ENCODE measurements around the gene GPC3. TPM values are rescaled to one million over a fixed set of nuclear protein-coding genes. Genes with fewer than 3 reads are reported as not detected.
"Not testable (repeated sequence)": the region's sequence is repeated elsewhere in the genome, so short reads cannot be mapped to it uniquely, and the experiment has no call there.

The GPC3 gene
- total and polyA plus RNA-seq, 5 donors from 2014 or later: 0.34 to 0.93 (median 0.44) TPM; not detected in 2

GRCh38 chrX:133888984-133889383, 96.4 kb downstream of the GPC3 start:
- Mint-ChIP-seq H3K27ac (no peak overlapping the region), H3K36me3 (no peaks in the 10 kb centered on the region), H3K9me3 (peaks cover 0 to 4% (median 0%) of the 10 kb centered on the region in 7 donors), H3K27me3 (no peaks in the 10 kb centered on the region), H3K4me1 (peaks cover 0 to 2% (median 0%) of the 10 kb centered on the region in 4 donors), H3K4me3 (no peak overlapping the region)
- no peaks in the 10 kb centered on the region for H3K36me3 ChIP-seq (ENCODE audit: control insufficient read depth, insufficient read depth, low read length)
- no peak overlapping the region for H3K4me3 ChIP-seq (ENCODE audit: low read depth, low read length)
- ATAC-seq (ENCODE audit: low read depth in 2 of 2) (no peak), DNase-seq (no peak)
- no peaks in the 10 kb centered on the region for H3K4me1 ChIP-seq (ENCODE audit: control insufficient read depth, insufficient read depth, low read length, poor library complexity, severe bottlenecking)
- H3K27ac ChIP-seq (ENCODE audit: insufficient read depth, low read length, poor library complexity, severe bottlenecking): no peak overlapping the region
- H3K27me3 ChIP-seq (ENCODE audit: control insufficient read depth, insufficient read depth, low read length): no peaks in the 10 kb centered on the region
- H3K9me3 ChIP-seq (ENCODE audit: control insufficient read depth in 2 of 2, low read length in 2 of 2): no peaks in the 10 kb centered on the region

- H3K27ac ChIP-seq (ENCODE audit: insufficient read depth, low read length, poor library complexity, severe bottlenecking); H3K27me3 Mint-ChIP-seq; DNase-seq; H3K4me3 ChIP-seq (ENCODE audit: low read depth, low read length); H3K36me3 ChIP-seq (ENCODE audit: control insufficient read depth, insufficient read depth, low read length); H3K27ac Mint-ChIP-seq; H3K9me3 Mint-ChIP-seq; H3K27me3 ChIP-seq (ENCODE audit: control insufficient read depth, insufficient read depth, low read length); H3K4me1 ChIP-seq (ENCODE audit: control insufficient read depth, insufficient read depth, low read length, poor library complexity, severe bottlenecking); ATAC-seq (ENCODE audit: low read depth in 2 of 2); H3K4me1 Mint-ChIP-seq; H3K36me3 Mint-ChIP-seq; H3K9me3 ChIP-seq (ENCODE audit: control insufficient read depth in 2 of 2, low read length in 2 of 2); H3K4me3 Mint-ChIP-seq: not testable (repeated sequence)
These were observed 97.3 kb downstream of the GPC3 start for GRCh38 chrX:133888084-133888483.

GRCh38 chrX:133884430-133885394, 100.7 kb downstream of the GPC3 start:
- H3K4me3 Mint-ChIP-seq: no peak overlapping the region
- H3K27ac Mint-ChIP-seq: no peak overlapping the region
- H3K27me3 ChIP-seq (ENCODE audit: control insufficient read depth, insufficient read depth, low read length): no peaks in the 10 kb centered on the region
- H3K36me3 Mint-ChIP-seq: no peaks in the 10 kb centered on the region
- no peak for DNase-seq
- H3K36me3 ChIP-seq (ENCODE audit: control insufficient read depth, insufficient read depth, low read length): no peaks in the 10 kb centered on the region
- no peak overlapping the region for H3K27ac ChIP-seq (ENCODE audit: insufficient read depth, low read length, poor library complexity, severe bottlenecking)
- H3K4me1 Mint-ChIP-seq: no peaks in the 10 kb centered on the region
- no peaks in the 10 kb centered on the region for H3K4me1 ChIP-seq (ENCODE audit: control insufficient read depth, insufficient read depth, low read length, poor library complexity, severe bottlenecking)
- no peak for ATAC-seq (ENCODE audit: low read depth in 2 of 2)
- H3K4me3 ChIP-seq (ENCODE audit: low read depth, low read length): no peak overlapping the region
- peaks cover 0 to 1% (median 0%) of the 10 kb centered on the region in 7 donors for H3K9me3 Mint-ChIP-seq
- H3K9me3 ChIP-seq (ENCODE audit: control insufficient read depth in 2 of 2, low read length in 2 of 2): no peaks in the 10 kb centered on the region
- no peaks in the 10 kb centered on the region for H3K27me3 Mint-ChIP-seq

- no peak overlapping the region for H3K27ac ChIP-seq (ENCODE audit: insufficient read depth, low read length, poor library complexity, severe bottlenecking)
- no peaks in the 10 kb centered on the region for H3K27me3 ChIP-seq (ENCODE audit: control insufficient read depth, insufficient read depth, low read length)
- no peaks in the 10 kb centered on the region for H3K36me3 ChIP-seq (ENCODE audit: control insufficient read depth, insufficient read depth, low read length)
- ATAC-seq (ENCODE audit: low read depth in 2 of 2) (no peak), DNase-seq (no peak)
- no peaks in the 10 kb centered on the region for H3K27me3 Mint-ChIP-seq
- H3K4me1 ChIP-seq (ENCODE audit: control insufficient read depth, insufficient read depth, low read length, poor library complexity, severe bottlenecking): no peaks in the 10 kb centered on the region
- no peak overlapping the region for H3K4me3 Mint-ChIP-seq
- H3K36me3 Mint-ChIP-seq: no peaks in the 10 kb centered on the region
- no peaks in the 10 kb centered on the region for H3K4me1 Mint-ChIP-seq
- no peak overlapping the region for H3K27ac Mint-ChIP-seq
- H3K9me3 Mint-ChIP-seq: peaks cover 0 to 1% (median 0%) of the 10 kb centered on the region in 7 donors
- H3K4me3 ChIP-seq (ENCODE audit: low read depth, low read length): no peak overlapping the region
- H3K9me3 ChIP-seq (ENCODE audit: control insufficient read depth in 2 of 2, low read length in 2 of 2): no peaks in the 10 kb centered on the region
These were observed 103.5 kb downstream of the GPC3 start for GRCh38 chrX:133881893-133882292.

- H3K36me3 Mint-ChIP-seq: no peaks in the 10 kb centered on the region
These were observed 104.4 kb downstream of the GPC3 start for GRCh38 chrX:133881007-133881406.

GRCh38 chrX:133880032-133880443, 105.4 kb downstream of the GPC3 start:
- Mint-ChIP-seq H3K36me3 (no peaks in the 10 kb centered on the region), H3K27me3 (no peaks in the 10 kb centered on the region), H3K4me3 (no peak overlapping the region), H3K27ac (no peak overlapping the region), H3K4me1 (no peaks in the 10 kb centered on the region), H3K9me3 (no peaks in the 10 kb centered on the region)
- Histone ChIP-seq H3K4me1 (ENCODE audit: control insufficient read depth, insufficient read depth, low read length, poor library complexity, severe bottlenecking) (no peaks in the 10 kb centered on the region), H3K27ac (ENCODE audit: insufficient read depth, low read length, poor library complexity, severe bottlenecking) (no peak overlapping the region), H3K27me3 (ENCODE audit: control insufficient read depth, insufficient read depth, low read length) (no peaks in the 10 kb centered on the region), H3K9me3 (ENCODE audit: control insufficient read depth in 2 of 2, low read length in 2 of 2) (no peaks in the 10 kb centered on the region), H3K4me3 (ENCODE audit: low read depth, low read length) (no peak overlapping the region), H3K36me3 (ENCODE audit: control insufficient read depth, insufficient read depth, low read length) (no peaks in the 10 kb centered on the region)
- DNase-seq: no peak
- ATAC-seq (ENCODE audit: low read depth in 2 of 2): no peak

More at GRCh38 chrX:133881007-133881406, 104.4 kb downstream of the GPC3 start:
- H3K27ac ChIP-seq (ENCODE audit: insufficient read depth, low read length, poor library complexity, severe bottlenecking): no peak overlapping the region
- H3K4me3 ChIP-seq (ENCODE audit: low read depth, low read length): no peak overlapping the region
- DNase-seq: no peak
- Mint-ChIP-seq H3K4me3 (no peak overlapping the region), H3K27me3 (no peaks in the 10 kb centered on the region), H3K27ac (no peak overlapping the region), H3K9me3 (no peaks in the 10 kb centered on the region), H3K4me1 (no peaks in the 10 kb centered on the region)
- H3K27me3 ChIP-seq (ENCODE audit: control insufficient read depth, insufficient read depth, low read length): no peaks in the 10 kb centered on the region
- no peak for ATAC-seq (ENCODE audit: low read depth in 2 of 2)
- no peaks in the 10 kb centered on the region for H3K4me1 ChIP-seq (ENCODE audit: control insufficient read depth, insufficient read depth, low read length, poor library complexity, severe bottlenecking)
- H3K9me3 ChIP-seq (ENCODE audit: control insufficient read depth in 2 of 2, low read length in 2 of 2): no peaks in the 10 kb centered on the region
- H3K36me3 ChIP-seq (ENCODE audit: control insufficient read depth, insufficient read depth, low read length): no peaks in the 10 kb centered on the region

- Histone ChIP-seq H3K9me3 (ENCODE audit: control insufficient read depth in 2 of 2, low read length in 2 of 2) (no peaks in the 10 kb centered on the region), H3K4me3 (ENCODE audit: low read depth, low read length) (no peak overlapping the region), H3K4me1 (ENCODE audit: control insufficient read depth, insufficient read depth, low read length, poor library complexity, severe bottlenecking) (no peaks in the 10 kb centered on the region), H3K27me3 (ENCODE audit: control insufficient read depth, insufficient read depth, low read length) (no peaks in the 10 kb centered on the region), H3K36me3 (ENCODE audit: control insufficient read depth, insufficient read depth, low read length) (no peaks in the 10 kb centered on the region), H3K27ac (ENCODE audit: insufficient read depth, low read length, poor library complexity, severe bottlenecking) (no peak overlapping the region)
- H3K9me3 Mint-ChIP-seq: no peaks in the 10 kb centered on the region
- no peak overlapping the region for H3K27ac Mint-ChIP-seq
- no peaks in the 10 kb centered on the region for H3K4me1 Mint-ChIP-seq
- H3K27me3 Mint-ChIP-seq: no peaks in the 10 kb centered on the region
- H3K36me3 Mint-ChIP-seq: no peaks in the 10 kb centered on the region
- H3K4me3 Mint-ChIP-seq: no peak overlapping the region
- DNase-seq (no peak), ATAC-seq (ENCODE audit: low read depth in 2 of 2) (no peak)
These were observed 106.7 kb downstream of the GPC3 start for GRCh38 chrX:133878710-133879109.

- Histone ChIP-seq H3K4me1 (ENCODE audit: control insufficient read depth, insufficient read depth, low read length, poor library complexity, severe bottlenecking) (no peaks in the 10 kb centered on the region), H3K9me3 (ENCODE audit: control insufficient read depth in 2 of 2, low read length in 2 of 2) (no peaks in the 10 kb centered on the region), H3K27ac (ENCODE audit: insufficient read depth, low read length, poor library complexity, severe bottlenecking) (no peak overlapping the region), H3K4me3 (ENCODE audit: low read depth, low read length) (no peak overlapping the region), H3K27me3 (ENCODE audit: control insufficient read depth, insufficient read depth, low read length) (no peaks in the 10 kb centered on the region), H3K36me3 (ENCODE audit: control insufficient read depth, insufficient read depth, low read length) (no peaks in the 10 kb centered on the region)
- no peak overlapping the region for H3K4me3 Mint-ChIP-seq
- H3K36me3 Mint-ChIP-seq: no peaks in the 10 kb centered on the region
- no peaks in the 10 kb centered on the region for H3K9me3 Mint-ChIP-seq
- H3K27ac Mint-ChIP-seq: no peak overlapping the region
- H3K27me3 Mint-ChIP-seq: no peaks in the 10 kb centered on the region
- no peaks in the 10 kb centered on the region for H3K4me1 Mint-ChIP-seq
- ATAC-seq (ENCODE audit: low read depth in 2 of 2): no peak
- DNase-seq: no peak
These were observed 108.7 kb downstream of the GPC3 start for GRCh38 chrX:133876646-133877045.
